ENCODE data around the gene KLF1.

KLF1 gene

GRCh38 chr19:12834976-12835757 is 51.8 kb downstream of the KLF1 start:
- DNase-seq: no peak

GRCh38 chr19:12834566-12834943 is 52.4 kb downstream of the KLF1 start, which contains the start of gene RTBDN:
RTBDN (minus strand) TSS chr19:12834579; CDS start chr19:12829979, 4,600 bp downstream.
- no peak for DNase-seq
